Loucy (cell line): Measurements from ENCODE around the gene IQCF2.
"Not testable (repeated sequence)": the region's sequence is repeated elsewhere in the genome, so short reads cannot be mapped to it uniquely, and the experiment has no call there.

Experiments used
- H2AFZ ChIP-seq: fragments of 200-600 bp; sonication (generic); 2 replicates; pipeline ENCODE4 v1.6.0; 2016; ENCODE audit warnings: antibody characterized with exemption, mild to moderate bottlenecking, low read length, moderate library complexity
- H3F3A ChIP-seq: fragments of 200-600 bp; 2 replicates; pipeline ENCODE4 v1.6.0; 2016; ENCODE audit warnings: antibody characterized with exemption, low read depth, mild to moderate bottlenecking
- H3K27me3 ChIP-seq: fragments of 200-600 bp; sonication (generic); 2 replicates; pipeline ENCODE4 v1.6.1; 2014; ENCODE audit warnings: low read length, mild to moderate bottlenecking; ENCODE audit not compliant: insufficient read depth, poor library complexity, severe bottlenecking
- H3K36me3 ChIP-seq: fragments of 200-600 bp; sonication (generic); 2 replicates; pipeline ENCODE4 v1.6.1; 2016; ENCODE audit warnings: low read length; ENCODE audit not compliant: insufficient read depth
- H3K4me1 ChIP-seq: fragments of 200-600 bp; sonication (generic); 2 replicates; pipeline ENCODE4 v1.5.1; 2014; ENCODE audit warnings: low read length, mild to moderate bottlenecking; ENCODE audit not compliant: insufficient read depth, poor library complexity, severe bottlenecking
- H3K4me2 ChIP-seq: fragments of 200-600 bp; sonication (generic); 2 replicates; pipeline ENCODE4 v1.6.0; 2014; ENCODE audit warnings: antibody characterized with exemption, low read length, low read depth, mild to moderate bottlenecking; ENCODE audit not compliant: poor library complexity, severe bottlenecking
- H3K4me3 ChIP-seq: fragments of 200-600 bp; sonication (generic); 2 replicates; pipeline ENCODE4 v1.5.1; 2014; ENCODE audit warnings: low read length, mild to moderate bottlenecking, mixed read lengths; ENCODE audit not compliant: poor library complexity, severe bottlenecking
- H3K79me2 ChIP-seq: fragments of 200-600 bp; sonication (generic); 2 replicates; pipeline ENCODE4 v1.6.1; 2014; ENCODE audit warnings: low read length; ENCODE audit not compliant: insufficient read depth
- H3K9ac ChIP-seq: fragments of 200-600 bp; sonication (generic); 2 replicates; pipeline ENCODE4 v1.6.0; 2014; ENCODE audit warnings: mild to moderate bottlenecking, low read depth, low read length, moderate library complexity; ENCODE audit not compliant: poor library complexity, severe bottlenecking
- H3K9me2 ChIP-seq: fragments of 200-600 bp; sonication (generic); replicated peaks from 2 replicates; pipeline ENCODE4 v1.6.1; 2016; ENCODE audit warnings: low read depth, low read length, mixed read lengths
- H3K9me3 ChIP-seq: fragments of 200-600 bp; sonication (generic); 2 replicates; pipeline ENCODE4 v1.6.1; 2014; ENCODE audit warnings: mild to moderate bottlenecking, antibody characterized with exemption, low read length, low read depth; ENCODE audit not compliant: insufficient read depth
- H4K20me1 ChIP-seq: fragments of 200-600 bp; sonication (generic); 2 replicates; pipeline ENCODE4 v1.6.0; 2014; ENCODE audit warnings: antibody characterized with exemption, low read length, mild to moderate bottlenecking; ENCODE audit not compliant: insufficient read depth, poor library complexity, severe bottlenecking
- CTCF ChIP-seq: fragments of 200-600 bp; sonication (generic); conservative IDR thresholded peaks from 2 replicates; pipeline ENCODE4 v1.5.1; 2014; ENCODE audit warnings: mild to moderate bottlenecking, antibody characterized with exemption, low read length
- EZH2phosphoT487 ChIP-seq: fragments of 200-600 bp; IDR thresholded peaks from 2 replicates; pipeline ENCODE4 v1.6.1; 2018; ENCODE audit warnings: antibody characterized with exemption, mild to moderate bottlenecking, moderate library complexity, borderline replicate concordance

Gene IQCF2

GRCh38 chr3:51830836-51831385 lies 30.5 kb upstream of the IQCF2 start:
- Histone ChIP-seq H3K79me2 (no peaks in the 10 kb centered on the region), H3K27me3 (no peaks in the 10 kb centered on the region), H3F3A (no peaks in the 10 kb centered on the region), H3K9me2 (no peaks in the 10 kb centered on the region), H3K9ac (no peak overlapping the region), H3K4me2 (no peak overlapping the region), H3K4me3 (no peak overlapping the region), H4K20me1 (no peaks in the 10 kb centered on the region), H3K9me3 (peaks cover 5% of the 10 kb centered on the region; the same call in 1 of the 2 replicates), H3K36me3 (no peaks in the 10 kb centered on the region), H2AFZ (no peak overlapping the region), H3K4me1 (no peaks in the 10 kb centered on the region)
- no peak for TF ChIP-seq CTCF
- TF ChIP-seq EZH2phosphoT487: no peak

- H3K4me3 ChIP-seq: no peak overlapping the region
- no peak overlapping the region for H3K4me2 ChIP-seq
- no peak overlapping the region for H3K9ac ChIP-seq
- 0 out of 2 replicates have a peak, but pooled peaks cover 5% of the 10 kb centered on the region for H3K9me3 ChIP-seq
- no peaks in the 10 kb centered on the region for H4K20me1 ChIP-seq
- H3K9me2 ChIP-seq: no peaks in the 10 kb centered on the region
- no peaks in the 10 kb centered on the region for H3K79me2 ChIP-seq
- TF ChIP-seq CTCF (no peak), EZH2phosphoT487 (no peak)
- peaks cover 5% of the 10 kb centered on the region for H3K27me3 ChIP-seq
- H2AFZ ChIP-seq: no peak overlapping the region
- H3K4me1 ChIP-seq: no peaks in the 10 kb centered on the region
- H3F3A ChIP-seq: no peaks in the 10 kb centered on the region
- H3K36me3 ChIP-seq: no peaks in the 10 kb centered on the region
These were observed 24.8 kb upstream of the IQCF2 start for GRCh38 chr3:51836606-51837005.

- Histone ChIP-seq H3K9me3 (peaks cover 7% of the 10 kb centered on the region; the same call in 1 of the 2 replicates), H3K79me2 (no peaks in the 10 kb centered on the region), H3K9me2 (no peaks in the 10 kb centered on the region), H3K4me1 (no peaks in the 10 kb centered on the region), H3K4me3 (no peak overlapping the region), H3K36me3 (no peaks in the 10 kb centered on the region), H3K4me2 (no peak overlapping the region), H2AFZ (no peak overlapping the region), H3F3A (no peaks in the 10 kb centered on the region), H4K20me1 (no peaks in the 10 kb centered on the region), H3K9ac (no peak overlapping the region), H3K27me3 (no peaks in the 10 kb centered on the region)
- TF ChIP-seq CTCF (no peak), EZH2phosphoT487 (no peak)
These were observed 16.3 kb upstream of the IQCF2 start for GRCh38 chr3:51845129-51845528.

GRCh38 chr3:51855411-51855810 lies 6.0 kb upstream of the IQCF2 start:
- not testable (repeated sequence) for H3K4me3 ChIP-seq, H2AFZ ChIP-seq, H3K4me1 ChIP-seq, H3F3A ChIP-seq, H3K4me2 ChIP-seq, H3K9me3 ChIP-seq, H3K36me3 ChIP-seq, H3K27me3 ChIP-seq, H4K20me1 ChIP-seq, H3K9me2 ChIP-seq, H3K79me2 ChIP-seq, H3K9ac ChIP-seq
